Urothelium cell line (cell line): ENCODE data around the gene OR1E2.
"Not testable (repeated sequence)": the region's sequence is repeated elsewhere in the genome, so short reads cannot be mapped to it uniquely, and the experiment has no call there.

ENCODE experiments used
- DNase-seq: peaks from one replicate; pipeline ENCODE4 v3.0.0; 2011; ENCODE audit warnings: low spot score, mixed read lengths
- FAIRE-seq: peaks from 2 replicates; lab custom pipeline; 2011; peaks lifted over from hg19 to GRCh38; lab: Jason Lieb, UNC

OR1E2 gene

GRCh38 chr17:3433741-3434140, at the start of gene OR1E2:
TSS of gene OR1E2 (minus strand) at chr17:3433841. CDS start at chr17:3433841, 0 bp downstream.
- no peak for FAIRE-seq
- DNase-seq, result no peak

- FAIRE-seq (no peak), DNase-seq (no peak)
These were observed 49.2 kb upstream of the OR1E2 start for GRCh38 chr17:3482852-3483251.

- DNase-seq, result no peak
- no peak for FAIRE-seq
These were observed 46.3 kb upstream of the OR1E2 start for GRCh38 chr17:3479988-3480387.

GRCh38 chr17:3475812-3476610, 42.4 kb upstream of the OR1E2 start, which contains the start of gene ASPA:
TSS of gene ASPA (plus strand) at chr17:3475997. CDS start at chr17:3476160, 163 bp downstream.
- DNase-seq (no peak), FAIRE-seq (no peak)

GRCh38 chr17:3475251-3475685, 41.6 kb upstream of the OR1E2 start:
- no peak for DNase-seq
- no peak for FAIRE-seq

- DNase-seq (no peak), FAIRE-seq (no peak)
These were observed 40.6 kb upstream of the OR1E2 start for GRCh38 chr17:3474212-3474611.

GRCh38 chr17:3472137-3472536, 38.5 kb upstream of the OR1E2 start:
- DNase-seq, result no peak
- FAIRE-seq, result no peak

- no peak for DNase-seq
- no peak for FAIRE-seq
These were observed 38.0 kb upstream of the OR1E2 start, which contains the start of gene SPATA22 for GRCh38 chr17:3471599-3471998. TSS of gene SPATA22 (minus strand) at chr17:3471819. CDS start at chr17:3469325, 2,494 bp downstream.

- FAIRE-seq, result no peak
- no peak for DNase-seq
These were observed 35.9 kb upstream of the OR1E2 start for GRCh38 chr17:3469529-3469928.

GRCh38 chr17:3466355-3466754, 32.7 kb upstream of the OR1E2 start:
- FAIRE-seq, DNase-seq: not testable (repeated sequence)

- DNase-seq, result no peak
- no peak for FAIRE-seq
These were observed 14.5 kb upstream of the OR1E2 start for GRCh38 chr17:3448059-3448665.

- no peak for FAIRE-seq
These were observed 14.0 kb upstream of the OR1E2 start for GRCh38 chr17:3447625-3448024.

GRCh38 chr17:3440451-3440850, 6.8 kb upstream of the OR1E2 start:
- FAIRE-seq (no peak), DNase-seq (no peak)

More at GRCh38 chr17:3447625-3448024, 14.0 kb upstream of the OR1E2 start:
- DNase-seq, result peak; percentile 6

- FAIRE-seq (no peak), DNase-seq (no peak)
These were observed 4.7 kb upstream of the OR1E2 start for GRCh38 chr17:3438368-3438767.

GRCh38 chr17:3433215-3433614, 426 bp downstream of the OR1E2 start:
- DNase-seq, result not testable (repeated sequence)
- FAIRE-seq, result peak; percentile 77

- no peak for FAIRE-seq
- DNase-seq, result no peak
These were observed 15.4 kb downstream of the OR1E2 start for GRCh38 chr17:3418222-3418621.

GRCh38 chr17:3415610-3416009, 18.0 kb downstream of the OR1E2 start:
- DNase-seq (no peak), FAIRE-seq (no peak)

- not testable (repeated sequence) for DNase-seq, FAIRE-seq
These were observed 21.4 kb downstream of the OR1E2 start for GRCh38 chr17:3412216-3412615.

- DNase-seq (no peak), FAIRE-seq (no peak)
These were observed 22.6 kb downstream of the OR1E2 start, which contains the start of gene OR3A3 for GRCh38 chr17:3411070-3411469. TSS of gene OR3A3 (plus strand) at chr17:3411370.

GRCh38 chr17:3403856-3404255, 29.8 kb downstream of the OR1E2 start:
- DNase-seq, FAIRE-seq: not testable (repeated sequence)

GRCh38 chr17:3401786-3402185, 31.9 kb downstream of the OR1E2 start:
- no peak for FAIRE-seq

GRCh38 chr17:3400055-3400454, 33.6 kb downstream of the OR1E2 start:
- FAIRE-seq, result no peak
- no peak for DNase-seq

More at GRCh38 chr17:3401786-3402185, 31.9 kb downstream of the OR1E2 start:
- no peak for DNase-seq
